ENCODE measurements around the gene HES7. TPM values are rescaled to one million over a fixed set of nuclear protein-coding genes. Genes with fewer than 3 reads are reported as not detected.
A peak's percentile ranks its signal among the peaks of the same experiment; 100 is the strongest.

The HES7 gene
- total and polyA plus RNA-seq, 4 donors: 0.19 to 1.6 (median 0.30) TPM; not detected in 1

DNA sequence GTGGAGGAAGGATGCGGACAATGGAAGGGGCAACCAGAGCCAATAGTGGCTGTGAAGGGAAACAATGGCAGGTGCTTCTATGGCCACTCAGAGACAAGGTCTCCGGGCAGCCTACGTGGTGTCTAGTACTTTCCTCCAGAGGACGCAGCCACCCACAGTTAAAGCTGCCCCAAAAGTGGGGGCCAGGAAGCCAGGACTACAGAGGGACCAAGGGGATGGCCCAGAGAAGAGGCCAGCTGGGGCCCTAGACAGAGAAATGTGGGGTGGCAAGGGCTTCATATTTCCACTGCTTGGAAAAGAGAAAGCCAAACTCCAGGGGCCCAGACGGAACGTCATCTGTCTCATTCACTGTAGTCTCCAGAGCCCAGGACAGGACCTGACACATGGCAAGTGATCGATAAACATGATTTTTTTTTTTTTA lies 29.1 kb upstream of the HES7 start:
- H3K36me3 ChIP-seq (ENCODE audit: control insufficient read depth in 1 of 2, insufficient read depth in 2 of 2, low read length in 1 of 2): peaks cover 0 to 15% of the 10 kb centered on the region in 2 donors
- no peak overlapping the region for H3K4me3 ChIP-seq (ENCODE audit: low read length in 2 of 2)
- no peaks in the 10 kb centered on the region for H3K27me3 ChIP-seq (ENCODE audit: control insufficient read depth in 1 of 2, insufficient read depth in 2 of 2, low read length in 1 of 2)
- DNase-seq (peak; percentile 58 to 61), ATAC-seq (ENCODE audit: low FRiP score) (no peak)
- no peaks in the 10 kb centered on the region for H3K9me3 ChIP-seq (ENCODE audit: control insufficient read depth, low read length)
- intact Hi-C loops (cut with DNase I): loop anchor here in 1 of 2 donors (5.0 to 10.0 kb wide), 2 partner anchors 468 to 581 kb away; partner anchors contain the start of genes TP53 and WRAP53
- H3K27ac ChIP-seq (ENCODE audit: low read depth in 1 of 2, low read length in 2 of 2): peak overlapping the region; percentile 77 to 96
- WGBS, 2 donors: 70 to 72% methylated on average over 7 of the region's 7 CpGs
- H3K4me1 ChIP-seq (ENCODE audit: control insufficient read depth in 1 of 2, insufficient read depth in 2 of 2, low read length in 2 of 2): no peaks in the 10 kb centered on the region

DNA sequence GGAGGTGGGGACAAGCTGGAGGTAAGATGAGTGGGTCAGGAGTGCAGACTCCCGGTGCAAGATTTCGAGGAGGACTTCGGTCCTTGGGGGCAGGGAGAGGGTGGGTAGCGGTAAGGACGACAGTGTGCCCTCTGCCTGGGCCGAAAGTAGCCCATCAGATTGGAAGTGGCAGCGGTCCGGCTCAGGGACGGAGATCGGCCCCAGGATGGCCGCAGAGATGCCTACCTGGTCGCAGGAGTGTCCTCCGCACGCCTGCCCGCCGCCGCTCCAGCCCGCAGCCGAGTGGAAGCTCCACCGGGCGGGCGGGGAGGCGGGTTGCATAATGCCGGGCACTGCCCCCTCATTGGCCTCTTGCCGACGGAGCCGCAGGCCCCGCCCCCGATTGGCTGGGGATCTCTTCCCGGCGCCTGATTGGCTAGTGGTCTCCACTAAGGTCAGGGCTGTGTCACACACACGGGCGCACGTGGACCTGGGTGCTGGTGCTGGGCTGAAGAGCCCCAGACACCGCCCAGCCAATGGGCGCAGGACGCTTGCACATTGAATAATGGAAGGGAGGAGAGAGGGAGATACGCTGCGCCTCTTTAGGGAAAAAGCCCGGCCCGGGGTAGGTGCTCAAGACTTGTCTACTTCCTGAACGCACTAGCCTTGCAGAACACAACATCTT lies 28.3 kb upstream of the HES7 start, which contains the start of gene PER1:
PER1 (minus strand) TSS at position 293 of the 664 bp plus-strand sequence. CDS start 1,698 bp downstream, outside the sequence.
- peak; percentile 97 to 99 for DNase-seq
- intact Hi-C loops (cut with DNase I): loop anchor here in 1 of 2 donors (5.0 to 10.0 kb wide), 2 partner anchors 467 to 580 kb away; partner anchors contain the start of genes TP53 and WRAP53
- H3K27ac ChIP-seq (ENCODE audit: low read depth in 1 of 2, low read length in 2 of 2): peak within 1 kb of the TSS; percentile 90 to 100
- 1 to 2% methylated on average over 36 to 42 of the region's 42 CpGs for WGBS, 2 donors
- ATAC-seq (ENCODE audit: low FRiP score): peak; percentile 60
- peak within 1 kb of the TSS; percentile 74 to 93 for H3K4me3 ChIP-seq (ENCODE audit: low read length in 2 of 2)
- H3K27me3 ChIP-seq (ENCODE audit: control insufficient read depth in 1 of 2, insufficient read depth in 2 of 2, low read length in 1 of 2): no peaks in the 10 kb centered on the region
- H3K36me3 ChIP-seq (ENCODE audit: control insufficient read depth in 1 of 2, insufficient read depth in 2 of 2, low read length in 1 of 2): peaks cover 0 to 23% of the 10 kb centered on the region in 2 donors
- H3K4me1 ChIP-seq (ENCODE audit: control insufficient read depth in 1 of 2, insufficient read depth in 2 of 2, low read length in 2 of 2): no peaks in the 10 kb centered on the region
- H3K9me3 ChIP-seq (ENCODE audit: control insufficient read depth, low read length): no peaks in the 10 kb centered on the region

DNA sequence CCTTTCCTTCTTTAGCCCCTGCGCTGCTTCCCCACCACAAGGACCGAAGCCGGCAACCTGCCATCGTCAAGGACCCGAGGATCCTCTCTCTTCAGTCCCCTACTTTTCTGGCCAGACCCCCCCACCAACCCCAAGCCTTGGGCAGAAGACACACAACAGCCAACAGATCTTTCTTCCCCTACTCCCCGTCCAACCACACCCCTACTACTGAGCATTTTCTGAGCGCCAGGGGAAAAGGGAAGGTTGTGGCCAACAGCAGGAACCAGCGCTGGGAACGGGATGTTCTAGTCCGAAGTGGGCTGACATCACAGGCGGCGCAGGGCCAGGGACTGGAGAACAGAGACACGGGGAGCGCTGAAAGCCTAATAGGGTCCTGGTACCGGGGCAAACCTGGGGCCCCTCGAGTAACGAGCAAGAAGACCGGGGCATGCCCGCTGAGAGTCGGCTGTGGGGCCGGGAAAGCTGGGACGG lies 27.8 kb upstream of the HES7 start:
- 0 to 1% methylated on average over 22 of the region's 22 CpGs for WGBS, 2 donors
- Histone ChIP-seq H3K27me3 (ENCODE audit: control insufficient read depth in 1 of 2, insufficient read depth in 2 of 2, low read length in 1 of 2) (no peaks in the 10 kb centered on the region), H3K4me3 (ENCODE audit: low read length in 2 of 2) (peak overlapping the region; percentile 74 to 93), H3K27ac (ENCODE audit: low read depth in 1 of 2, low read length in 2 of 2) (peak overlapping the region; percentile 90 to 100), H3K36me3 (ENCODE audit: control insufficient read depth in 1 of 2, insufficient read depth in 2 of 2, low read length in 1 of 2) (peaks cover 0 to 27% of the 10 kb centered on the region in 2 donors), H3K9me3 (ENCODE audit: control insufficient read depth, low read length) (no peaks in the 10 kb centered on the region), H3K4me1 (ENCODE audit: control insufficient read depth in 1 of 2, insufficient read depth in 2 of 2, low read length in 2 of 2) (no peaks in the 10 kb centered on the region)
- ATAC-seq (ENCODE audit: low FRiP score) (peak; percentile 4), DNase-seq (peak; percentile 94 to 95)
- intact Hi-C loops (cut with DNase I): loop anchor here in 1 of 2 donors (5.0 to 10.0 kb wide), 2 partner anchors 467 to 579 kb away; partner anchors contain the start of genes TP53 and WRAP53

DNA sequence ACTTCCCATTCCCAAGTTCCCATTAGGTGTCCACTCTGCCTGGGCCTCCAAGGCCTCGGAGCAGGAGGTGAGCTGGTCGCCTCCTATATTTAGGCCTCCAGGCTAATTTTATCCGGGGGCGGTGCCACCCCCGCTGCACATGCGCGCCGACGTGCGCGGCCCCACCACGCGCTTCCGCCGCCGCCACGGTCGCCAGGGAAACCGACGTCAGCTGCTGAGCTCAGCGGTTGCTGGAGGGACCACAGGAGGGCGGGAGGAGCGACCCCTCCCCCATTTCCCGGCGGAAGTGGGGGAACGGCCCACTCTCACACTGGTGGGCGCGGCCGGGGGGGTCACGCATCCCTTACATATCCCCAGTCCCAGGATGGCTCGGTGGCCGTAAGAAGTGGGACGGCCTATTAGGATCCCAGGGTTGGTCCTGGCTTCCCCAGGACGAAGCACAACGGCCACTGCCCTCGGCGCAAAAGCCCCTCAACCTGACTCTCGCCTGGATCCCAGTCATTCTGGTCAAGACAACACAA lies 27.3 kb upstream of the HES7 start:
- H3K36me3 ChIP-seq (ENCODE audit: control insufficient read depth in 1 of 2, insufficient read depth in 2 of 2, low read length in 1 of 2): peaks cover 1 to 32% of the 10 kb centered on the region in 2 donors
- no peaks in the 10 kb centered on the region for H3K4me1 ChIP-seq (ENCODE audit: control insufficient read depth in 1 of 2, insufficient read depth in 2 of 2, low read length in 2 of 2)
- DNase-seq (peak; percentile 96 to 98), ATAC-seq (ENCODE audit: low FRiP score) (peak; percentile 66)
- intact Hi-C loops (cut with DNase I): loop anchor here in 1 of 2 donors (5.0 to 10.0 kb wide), 2 partner anchors 466 to 579 kb away; partner anchors contain the start of genes TP53 and WRAP53
- 0 to 1% methylated on average over 37 to 38 of the region's 38 CpGs for WGBS, 2 donors
- H3K9me3 ChIP-seq (ENCODE audit: control insufficient read depth, low read length): no peaks in the 10 kb centered on the region
- H3K27me3 ChIP-seq (ENCODE audit: control insufficient read depth in 1 of 2, insufficient read depth in 2 of 2, low read length in 1 of 2): no peaks in the 10 kb centered on the region
- peak overlapping the region; percentile 74 to 93 for H3K4me3 ChIP-seq (ENCODE audit: low read length in 2 of 2)
- peak overlapping the region; percentile 90 to 100 for H3K27ac ChIP-seq (ENCODE audit: low read depth in 1 of 2, low read length in 2 of 2)

DNA sequence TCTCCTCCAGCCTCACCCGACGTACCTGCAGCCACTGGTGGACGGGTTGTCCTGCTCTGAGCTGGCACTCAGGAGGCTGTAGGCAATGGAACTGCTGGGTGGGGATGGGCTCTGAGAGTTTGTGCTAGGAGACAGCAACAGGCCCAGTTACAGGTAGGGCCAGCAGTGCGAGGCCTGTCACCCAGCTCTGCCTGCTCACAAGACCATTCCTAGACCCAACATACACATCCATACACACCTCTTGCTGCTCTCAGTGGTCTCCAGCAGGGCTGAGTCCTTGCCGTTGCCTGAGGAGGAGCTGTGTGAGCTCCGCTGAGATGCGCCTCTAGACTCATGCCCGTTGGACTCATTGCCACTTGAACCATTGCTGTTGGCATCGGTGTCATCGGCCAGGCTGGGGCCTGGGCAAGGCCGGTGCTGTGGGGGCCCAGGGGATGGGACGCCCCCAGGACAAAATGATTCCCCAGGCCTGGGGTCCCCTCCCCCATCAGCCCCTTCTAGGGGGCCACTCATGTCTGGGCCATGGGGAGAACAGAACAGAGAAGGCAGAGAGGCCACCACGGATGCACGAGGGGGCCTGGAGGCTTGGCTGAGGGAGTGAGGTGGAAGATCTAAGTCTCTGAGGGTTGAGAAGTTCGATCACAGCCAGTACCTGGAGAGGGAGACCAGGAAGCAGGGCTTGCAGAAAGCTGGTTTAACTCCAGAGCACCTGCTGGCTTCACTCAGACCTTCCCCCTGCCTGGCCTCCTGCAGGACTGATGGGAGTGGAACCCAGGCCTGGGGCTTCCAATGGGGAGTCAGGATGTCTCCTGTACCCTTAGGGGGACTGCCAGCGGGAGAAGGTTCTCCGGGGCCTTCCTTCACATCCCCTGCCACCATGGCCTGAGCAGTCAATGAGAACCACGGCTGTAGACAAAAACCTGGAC lies 26.6 kb upstream of the HES7 start:
- H3K9me3 ChIP-seq (ENCODE audit: control insufficient read depth, low read length): no peaks in the 10 kb centered on the region

DNA sequence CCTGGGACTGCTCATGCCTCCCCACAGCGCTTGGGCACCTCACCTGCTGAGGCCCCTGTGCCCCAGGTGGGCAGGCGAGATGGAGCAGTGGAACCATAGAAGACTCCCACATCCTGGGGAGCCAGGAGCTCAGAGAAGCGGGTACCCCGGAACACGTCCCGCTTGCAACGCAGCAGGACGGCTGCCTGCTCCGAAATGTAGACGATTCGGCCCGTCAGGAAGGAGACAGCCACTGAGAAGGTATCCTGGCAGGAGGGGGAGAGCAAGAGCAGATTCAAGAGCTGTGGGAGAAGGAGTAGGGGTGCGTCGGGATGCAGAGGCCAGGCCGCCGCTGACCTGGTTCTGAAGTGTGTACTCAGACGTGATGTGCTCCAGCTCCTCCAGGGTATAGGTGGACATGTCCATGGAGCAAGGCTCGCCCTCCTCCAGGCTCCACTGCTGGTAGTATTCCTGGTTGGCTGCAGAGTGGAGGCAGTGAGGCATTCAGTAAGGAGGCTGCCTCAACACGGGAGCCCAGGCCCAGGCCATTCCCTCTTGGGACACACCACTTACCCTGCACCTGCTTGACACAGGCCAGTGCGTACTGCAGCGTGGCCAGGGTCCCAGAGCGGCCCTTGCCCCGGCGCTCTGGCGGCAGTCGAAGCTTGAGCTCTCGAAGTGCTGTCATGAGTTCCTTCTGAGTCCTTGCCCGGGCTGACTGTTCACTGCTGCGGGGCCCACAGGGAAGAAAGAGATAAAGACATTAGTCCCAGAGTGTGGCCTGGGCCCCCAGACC lies 25.7 kb upstream of the HES7 start:
- Histone ChIP-seq H3K27me3 (ENCODE audit: control insufficient read depth in 1 of 2, insufficient read depth in 2 of 2, low read length in 1 of 2) (no peaks in the 10 kb centered on the region), H3K36me3 (ENCODE audit: control insufficient read depth in 1 of 2, insufficient read depth in 2 of 2, low read length in 1 of 2) (peaks cover 7 to 41% of the 10 kb centered on the region in 2 donors), H3K4me3 (ENCODE audit: low read length in 2 of 2) (no peak overlapping the region), H3K9me3 (ENCODE audit: control insufficient read depth, low read length) (no peaks in the 10 kb centered on the region), H3K27ac (ENCODE audit: low read depth in 1 of 2, low read length in 2 of 2) (peak overlapping the region in 1 of 2 donors; percentile 4), H3K4me1 (ENCODE audit: control insufficient read depth in 1 of 2, insufficient read depth in 2 of 2, low read length in 2 of 2) (no peaks in the 10 kb centered on the region)
- intact Hi-C loops (cut with DNase I): loop anchor here in 1 of 2 donors (5.0 to 10.0 kb wide), 2 partner anchors 465 to 577 kb away; partner anchors contain the start of genes TP53 and WRAP53
- DNase-seq: peak; percentile 47 to 79
- WGBS, 2 donors: 87 to 92% methylated on average over 29 of the region's 29 CpGs
- no peak for ATAC-seq (ENCODE audit: low FRiP score)

More for the DNA sequence above, 26.6 kb upstream of the HES7 start:
- WGBS, 2 donors: 60 to 62% methylated on average over 18 of the region's 18 CpGs
- Histone ChIP-seq H3K4me1 (ENCODE audit: control insufficient read depth in 1 of 2, insufficient read depth in 2 of 2, low read length in 2 of 2) (no peaks in the 10 kb centered on the region), H3K27ac (ENCODE audit: low read depth in 1 of 2, low read length in 2 of 2) (peak overlapping the region in 1 of 2 donors; percentile 49), H3K36me3 (ENCODE audit: control insufficient read depth in 1 of 2, insufficient read depth in 2 of 2, low read length in 1 of 2) (peaks cover 7 to 37% of the 10 kb centered on the region in 2 donors), H3K4me3 (ENCODE audit: low read length in 2 of 2) (peak overlapping the region in 1 of 2 donors; percentile 4), H3K27me3 (ENCODE audit: control insufficient read depth in 1 of 2, insufficient read depth in 2 of 2, low read length in 1 of 2) (no peaks in the 10 kb centered on the region)
- DNase-seq (peak; percentile 54 to 68), ATAC-seq (ENCODE audit: low FRiP score) (no peak)
- intact Hi-C loops (cut with DNase I): loop anchor here in 1 of 2 donors (5.0 to 10.0 kb wide), 2 partner anchors 466 to 578 kb away; partner anchors contain the start of genes TP53 and WRAP53

DNA sequence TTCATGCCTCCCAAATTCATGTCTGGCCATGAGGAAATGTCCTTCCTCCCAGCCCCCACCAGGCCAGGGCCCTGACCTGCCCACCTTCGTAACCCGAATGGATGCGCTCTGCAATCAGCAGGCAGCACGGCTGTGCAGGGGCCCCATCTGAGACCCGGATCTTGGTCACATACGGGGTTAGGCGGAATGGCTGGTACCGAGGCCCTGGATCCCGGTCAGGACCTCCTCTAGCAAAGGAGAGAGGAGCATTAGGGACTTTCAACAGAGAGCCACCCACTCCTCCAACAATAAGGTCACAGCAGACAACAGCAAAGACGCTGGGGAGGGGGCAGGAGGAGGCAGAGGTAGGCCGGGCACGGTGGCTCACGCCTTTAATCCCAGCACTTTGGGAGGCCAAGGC lies 24.7 kb upstream of the HES7 start:
- H3K4me1 ChIP-seq (ENCODE audit: control insufficient read depth in 1 of 2, insufficient read depth in 2 of 2, low read length in 2 of 2): no peaks in the 10 kb centered on the region
- ATAC-seq (ENCODE audit: low FRiP score) (no peak), DNase-seq (no peak)
- intact Hi-C loops (cut with DNase I): no loop called here
- no peaks in the 10 kb centered on the region for H3K9me3 ChIP-seq (ENCODE audit: control insufficient read depth, low read length)
- H3K27me3 ChIP-seq (ENCODE audit: control insufficient read depth in 1 of 2, insufficient read depth in 2 of 2, low read length in 1 of 2): no peaks in the 10 kb centered on the region
- H3K36me3 ChIP-seq (ENCODE audit: control insufficient read depth in 1 of 2, insufficient read depth in 2 of 2, low read length in 1 of 2): peaks cover 7 to 46% of the 10 kb centered on the region in 2 donors
- 87% methylated on average over 13 of the region's 13 CpGs for WGBS, 2 donors
- H3K27ac ChIP-seq (ENCODE audit: low read depth in 1 of 2, low read length in 2 of 2): peak overlapping the region in 1 of 2 donors; percentile 17
- no peak overlapping the region for H3K4me3 ChIP-seq (ENCODE audit: low read length in 2 of 2)
